HepG2 (cell line): Measurements from ENCODE around the gene SYT9. TPM values are rescaled to one million over a fixed set of nuclear protein-coding genes. Genes with fewer than 3 reads are reported as not detected.
"Not testable (repeated sequence)": the region's sequence is repeated elsewhere in the genome, so short reads cannot be mapped to it uniquely, and the experiment has no call there.

Experiments used
- ATAC-seq: fragments of 200-7000 bp; cut with Tn5 transposase; 3 replicates; pipeline ENCODE4 v1.9.1; 2020; ENCODE audit warnings: mild to moderate bottlenecking, moderate library complexity
- BruUV-seq: library from RNA; stranded (reverse); fragments of 400-500 nt; replicated peaks from 2 replicates; lab custom pipeline; 2021; lab: Mats Ljungman, UMichigan
- CTCF ChIA-PET: fragments of 300-600 bp; formaldehyde crosslinking; extraction: SDS; loops from one replicate; lab custom pipeline; 2021; ENCODE audit warnings: low total read pairs, inconsistent platforms, low intra/inter-chr PET ratio; lab: Yijun Ruan, JAX
- POLR2A ChIA-PET: fragments of 350-600 bp; sonication (Branson Sonifier 250); formaldehyde crosslinking; loops from one replicate; lab custom pipeline; 2020; ENCODE audit warnings: antibody characterized with exemption, inconsistent platforms; lab: Yijun Ruan, JAX
- DNase-seq: peaks from one replicate; pipeline ENCODE4 v3.0.0-alpha.2; 2015; ENCODE audit warnings: low spot score
- FAIRE-seq: peaks from 3 replicates; lab custom pipeline; 2011; peaks lifted over from hg19 to GRCh38; lab: Jason Lieb, UNC
- H2AFZ ChIP-seq: one replicate; pipeline ENCODE4 v1.6.1; 2011; ENCODE audit warnings: low read length, inconsistent platforms
- H3K27ac ChIP-seq: fragments of 300-600 bp; 3 replicates; pipeline ENCODE4 v1.8.0; 2011; ENCODE audit warnings: mixed run types, mild to moderate bottlenecking, mixed read lengths, low read length, inconsistent platforms; ENCODE audit not compliant: insufficient read depth; ENCODE audit errors: extremely low read length
- H3K27me3 ChIP-seq, 2 experiments: fragments of 200-600 bp in 1 of 2; 2 replicates in 1 of 2; 3 replicates in 1 of 2; pipeline versions ENCODE4 v1.6.0 to v1.8.0; 2011; ENCODE audit warnings: low read length in 2 of 2, mild to moderate bottlenecking in 2 of 2, moderate library complexity in 2 of 2, inconsistent platforms in 1 of 2; ENCODE audit not compliant: insufficient read depth in 2 of 2, control insufficient read depth in 1 of 2
- H3K36me3 ChIP-seq, 2 experiments: fragments of 200-600 bp in 1 of 2; replicated peaks in 1 of 2; 2 replicates in 1 of 2; 3 replicates in 1 of 2; pipeline versions ENCODE4 v1.5.1 to v1.8.0; 2011; ENCODE audit warnings: low read length in 2 of 2, inconsistent platforms in 1 of 2; ENCODE audit not compliant: insufficient read depth in 2 of 2, control insufficient read depth in 1 of 2
- H3K4me1 ChIP-seq: 2 replicates; pipeline ENCODE4 v1.5.1; 2012; ENCODE audit warnings: low read length, inconsistent platforms; ENCODE audit not compliant: insufficient read depth
- H3K4me2 ChIP-seq: 2 replicates; pipeline ENCODE4 v1.6.0; 2011; ENCODE audit warnings: low read depth, low read length, inconsistent platforms
- H3K4me3 ChIP-seq, 3 experiments: fragments of 200-600 bp in 1 of 3; sonication (generic), shearing (Covaris generic) in 1 of 3; replicated peaks in 1 of 3; 2 replicates each; pipeline ENCODE4 v1.5.1; 2011 to 2016; ENCODE audit warnings: low read length in 3 of 3, inconsistent platforms in 2 of 3, low read depth in 2 of 3, mild to moderate bottlenecking in 2 of 3, control low read depth in 1 of 3, mixed read lengths in 1 of 3; ENCODE audit not compliant: insufficient read depth in 1 of 3
- H3K79me2 ChIP-seq: one replicate; pipeline ENCODE4 v1.6.1; 2011; ENCODE audit warnings: low read length, inconsistent platforms; ENCODE audit not compliant: insufficient read depth
- H3K9ac ChIP-seq: 2 replicates; pipeline ENCODE4 v1.6.0; 2011; ENCODE audit warnings: mild to moderate bottlenecking, low read depth, low read length, inconsistent platforms; ENCODE audit not compliant: insufficient read depth
- H3K9me3 ChIP-seq: 2 replicates; pipeline ENCODE4 v1.5.1; 2012; ENCODE audit warnings: mild to moderate bottlenecking, low read length
- H4K20me1 ChIP-seq: 2 replicates; pipeline ENCODE4 v1.6.0; 2011; ENCODE audit warnings: inconsistent platforms, mild to moderate bottlenecking, low read length, moderate library complexity; ENCODE audit not compliant: insufficient read depth
- NR2C2 ChIP-seq: sonication (generic); formaldehyde crosslinking; IDR thresholded peaks from 2 replicates; pipeline ENCODE4 v1.4.0; 2020; ENCODE audit warnings: missing genetic modification reagents, mild to moderate bottlenecking, moderate library complexity, borderline replicate concordance
- SNAPC2 ChIP-seq: sonication (generic); formaldehyde crosslinking; IDR thresholded peaks from 2 replicates; pipeline ENCODE4 v1.8.1; 2022; ENCODE audit warnings: mild to moderate bottlenecking, missing genetic modification reagents
- ZIK1 ChIP-seq: sonication (generic); formaldehyde crosslinking; IDR thresholded peaks from 2 replicates; pipeline ENCODE4 v1.5.0; 2020; ENCODE audit warnings: mild to moderate bottlenecking, low read depth, missing genetic modification reagents, borderline replicate concordance
- ZNF34 ChIP-seq: sonication (generic); formaldehyde crosslinking; IDR thresholded peaks from 2 replicates; pipeline ENCODE4 v1.4.0; 2020; ENCODE audit warnings: mild to moderate bottlenecking, missing genetic modification reagents, borderline replicate concordance
- ZNF552 ChIP-seq: sonication (generic); formaldehyde crosslinking; IDR thresholded peaks from 2 replicates; pipeline ENCODE4 v1.9.0; 2022; ENCODE audit warnings: missing genetic modification reagents, mild to moderate bottlenecking, borderline replicate concordance
- ZNF558 ChIP-seq: sonication (generic); formaldehyde crosslinking; IDR thresholded peaks from 2 replicates; pipeline ENCODE4 v1.9.0; 2022; ENCODE audit warnings: mild to moderate bottlenecking, missing genetic modification reagents, borderline replicate concordance
- WGBS: methylation state at CpG from one replicate; pipeline ENCODE4 v1.1.6; 2017; ENCODE audit warnings: low lambda C conversion rate; 5-methylcytosine and 5-hydroxymethylcytosine counted together
- in situ Hi-C: cut with HindIII; loops from 2 replicates; pipeline ENCODE4 v1.10.0; 2017; ENCODE audit warnings: low pct_unique_long_range_greater_than_20kb; ENCODE audit not compliant: extremely low pct_ligation_motif_present
- intact Hi-C: fragments of 100-400 bp; cut with micrococcal nuclease; formaldehyde crosslinking; loops from one replicate; pipeline ENCODE4 v1.10.0; 2022; ENCODE audit not compliant: unreplicated experiment
- polyA plus RNA-seq, 8 experiments: library from polyadenylated mRNA; depleted of rRNA in 3 of 8; stranded (reverse) in 7 of 8; unstranded in 1 of 8; fragments of >200 nt; fragmentation: Illumina TruSeq in 4 of 8; extraction: Trizol in 4 of 8; gene quantifications; 2 replicates each; pipeline versions ENCODE4 v1.2.1 to v1.2.3, GENCODE V29; 2011 to 2016; ENCODE audit warnings: low read depth in 4 of 8, missing spikeins in 1 of 8, mixed read lengths in 1 of 8; ENCODE audit not compliant: insufficient read depth in 1 of 8
- total RNA-seq, 5 experiments: library from RNA; depleted of rRNA; stranded (reverse); fragments of >200 nt; fragmentation: Illumina TruSeq; extraction: Trizol; gene quantifications; 2 replicates each; pipeline ENCODE4 v1.2.3, GENCODE V29; 2016; ENCODE audit warnings: low read depth in 1 of 5
- TF ChIP-seq, protein P1 (sequence below): sonication (generic); formaldehyde crosslinking; IDR thresholded peaks from 2 replicates; pipeline ENCODE4 v1.4.0; 2020; ENCODE audit warnings: missing genetic modification reagents, borderline replicate concordance

Gene SYT9
- total and polyA plus RNA-seq, 2 of the 13 experiments (the other 11 are each of a cell fraction or from before 2014, with no cell fraction given), result not detected

DNA sequence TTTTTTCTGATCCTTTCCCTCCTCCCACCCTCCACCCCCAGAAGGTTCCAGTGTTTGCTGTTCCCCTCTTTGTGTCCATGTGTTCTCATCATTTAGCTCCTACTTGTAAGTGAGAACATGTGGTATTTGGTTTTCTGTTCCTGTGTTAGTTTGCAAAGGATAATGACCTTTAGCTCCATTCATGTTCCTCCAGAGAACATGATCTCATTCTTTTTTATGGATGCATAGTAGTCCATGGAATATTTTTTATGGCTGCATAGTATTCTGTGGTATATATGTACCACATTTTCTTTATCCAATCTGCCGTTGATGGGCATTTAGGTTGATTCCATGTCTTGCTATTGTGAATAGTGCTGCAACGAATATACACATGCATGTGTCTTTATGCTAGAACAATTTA, 83.7 kb downstream of the SYT9 start:
- H3K27ac ChIP-seq, H4K20me1 ChIP-seq, H3K79me2 ChIP-seq, H3K36me3 ChIP-seq, H3K4me1 ChIP-seq, CTCF ChIA-PET, ATAC-seq, H3K9ac ChIP-seq, in situ Hi-C loops, H3K4me2 ChIP-seq, intact Hi-C loops, BruUV-seq, FAIRE-seq, DNase-seq, H3K4me3 ChIP-seq, H3K9me3 ChIP-seq, H2AFZ ChIP-seq, H3K27me3 ChIP-seq, POLR2A ChIA-PET: not testable (repeated sequence)
- 0% methylated on average over 2 of the region's 2 CpGs for WGBS

DNA sequence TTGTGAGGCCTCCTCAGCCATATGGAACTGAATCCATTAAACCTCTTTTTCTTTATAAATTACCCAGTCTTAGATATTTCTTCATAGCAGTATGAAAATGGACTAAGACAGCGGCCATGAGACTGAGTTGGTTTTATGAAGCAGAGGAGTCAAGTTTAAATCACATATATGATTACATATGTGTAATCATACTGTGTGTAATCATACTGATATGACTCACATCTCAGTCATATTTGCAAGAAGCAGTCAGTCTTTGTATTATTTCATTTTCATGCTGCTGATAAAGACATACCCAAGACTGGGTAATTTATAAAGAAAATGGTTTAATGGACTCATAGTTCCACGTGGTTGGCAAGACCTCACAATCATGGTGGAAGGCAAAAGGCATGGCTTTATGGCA, 89.8 kb downstream of the SYT9 start:
- ChIA-PET POLR2A (no interaction called here), CTCF (no interaction called here)
- Histone ChIP-seq H3K4me3 (no peak overlapping the region), H2AFZ (no peak overlapping the region), H3K4me2 (no peak overlapping the region), H3K27me3 (no peaks in the 10 kb centered on the region; a peak in 1 of 5 replicates), H3K27ac (no peak overlapping the region), H3K9ac (no peak overlapping the region), H4K20me1 (no peaks in the 10 kb centered on the region), H3K36me3 (no peaks in the 10 kb centered on the region), H3K9me3 (no peaks in the 10 kb centered on the region), H3K79me2 (no peaks in the 10 kb centered on the region), H3K4me1 (no peaks in the 10 kb centered on the region)
- DNase-seq, result no peak
- intact Hi-C loops (no loop called here), in situ Hi-C loops (no loop called here)
- no peak for ATAC-seq
- no TSS peak for BruUV-seq
- no peak for FAIRE-seq
- 0% methylated on average over 2 of the region's 2 CpGs for WGBS
- TF ChIP-seq, protein P1, sequence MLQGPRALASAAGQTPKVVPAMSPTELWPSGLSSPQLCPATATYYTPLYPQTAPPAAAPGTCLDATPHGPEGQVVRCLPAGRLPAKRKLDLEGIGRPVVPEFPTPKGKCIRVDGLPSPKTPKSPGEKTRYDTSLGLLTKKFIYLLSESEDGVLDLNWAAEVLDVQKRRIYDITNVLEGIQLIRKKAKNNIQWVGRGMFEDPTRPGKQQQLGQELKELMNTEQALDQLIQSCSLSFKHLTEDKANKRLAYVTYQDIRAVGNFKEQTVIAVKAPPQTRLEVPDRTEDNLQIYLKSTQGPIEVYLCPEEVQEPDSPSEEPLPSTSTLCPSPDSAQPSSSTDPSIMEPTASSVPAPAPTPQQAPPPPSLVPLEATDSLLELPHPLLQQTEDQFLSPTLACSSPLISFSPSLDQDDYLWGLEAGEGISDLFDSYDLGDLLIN (CRISPR knock-in tag), result no peak
- TF ChIP-seq SNAPC2 (CRISPR knock-in tag), result no peak
- no peak for TF ChIP-seq ZIK1 (CRISPR knock-in tag)
- TF ChIP-seq ZNF552 (CRISPR knock-in tag), result no peak
- no peak for TF ChIP-seq ZNF34
- no peak for TF ChIP-seq NR2C2 (CRISPR knock-in tag)
- TF ChIP-seq ZNF558 (CRISPR knock-in tag), result no peak
